Uterine smooth muscle cell (primary cell): Measurements from ENCODE around the gene GNAT2. TPM values are rescaled to one million over a fixed set of nuclear protein-coding genes. Genes with fewer than 3 reads are reported as not detected.

Experiments
- total RNA-seq: library from RNA; depleted of rRNA; stranded (reverse); fragments of >200 nt; gene quantifications from 2 replicates; pipeline ENCODE4 v1.2.3, GENCODE V29; 2014

Gene GNAT2
- total RNA-seq = 0.33 TPM in 1 of 2 replicates, not detected in the other

GRCh38 chr1:109619576-109620400, at the start of gene GNAT2, which contains the start of gene AMPD2:
TSS of gene GNAT2 (minus strand) at chr1:109619616. CDS start at chr1:109612870, 6,746 bp downstream.
TSS of gene AMPD2 (plus strand) at chr1:109619837. CDS start at chr1:109621176, 1,339 bp downstream.

GRCh38 chr1:109667452-109668122, 48.2 kb upstream of the GNAT2 start, which contains the start of gene GSTM2:
TSS of gene GSTM2 (plus strand) at chr1:109668057. CDS start at chr1:109668116, 59 bp downstream.

GRCh38 chr1:109655615-109656519, 36.5 kb upstream of the GNAT2 start, which contains the start of gene GSTM4:
TSS of gene GSTM4 (plus strand) at chr1:109656099. CDS start at chr1:109656390, 291 bp downstream.

Other genes with a start within 250 kb of the GNAT2 start
- gene SORT1, start 221.7 kb downstream of the GNAT2 start, total RNA-seq = 5.8 and 12.6 TPM in 2 replicates
- 57.1 and 72.8 TPM in 2 replicates for gene PSMA5, start 193.2 kb downstream of the GNAT2 start, total RNA-seq
- gene SYPL2, start 153.1 kb downstream of the GNAT2 start, total RNA-seq = 0.75 and 1.3 TPM in 2 replicates
- gene ATXN7L2, start 135.7 kb downstream of the GNAT2 start, total RNA-seq = 1.9 and 2.1 TPM in 2 replicates
- 5.4 and 6.5 TPM in 2 replicates for gene CYB561D1, start 125.5 kb downstream of the GNAT2 start, total RNA-seq
- 0.77 and 2.5 TPM in 2 replicates for gene AMIGO1, start 109.9 kb downstream of the GNAT2 start, total RNA-seq
- 0.11 and 0.25 TPM in 2 replicates for gene GPR61, start 79.7 kb downstream of the GNAT2 start, total RNA-seq
- 16.5 and 23.9 TPM in 2 replicates for gene GNAI3, start 71.0 kb downstream of the GNAT2 start, total RNA-seq
- gene AMPD2, start 221 bp upstream of the GNAT2 start, total RNA-seq = 71.5 and 76.5 TPM in 2 replicates
- gene GSTM4, start 36.5 kb upstream of the GNAT2 start, total RNA-seq = 14.4 and 14.6 TPM in 2 replicates
- gene GSTM2, start 48.4 kb upstream of the GNAT2 start, total RNA-seq = 10.5 and 24.7 TPM in 2 replicates
- 0.37 and 15.3 TPM in 2 replicates for gene GSTM1, start 68.2 kb upstream of the GNAT2 start, total RNA-seq
- 1.00 and 1.5 TPM in 2 replicates for gene GSTM5, start 92.6 kb upstream of the GNAT2 start, total RNA-seq
- gene GSTM3, start 121.4 kb upstream of the GNAT2 start, total RNA-seq = 43.3 and 140 TPM in 2 replicates
- not detected in 2 replicates for gene EPS8L3, start 144.3 kb upstream of the GNAT2 start, total RNA-seq